NCI-H187 treated with DMSO at 0.1 percent for 48 hours (cell line): ENCODE measurements around the gene IGF2.

ENCODE experiments used
- DNase-seq: peaks from one replicate; lab custom pipeline; 2025; lab: John Stamatoyannopoulos, UW

IGF2 gene

DNA sequence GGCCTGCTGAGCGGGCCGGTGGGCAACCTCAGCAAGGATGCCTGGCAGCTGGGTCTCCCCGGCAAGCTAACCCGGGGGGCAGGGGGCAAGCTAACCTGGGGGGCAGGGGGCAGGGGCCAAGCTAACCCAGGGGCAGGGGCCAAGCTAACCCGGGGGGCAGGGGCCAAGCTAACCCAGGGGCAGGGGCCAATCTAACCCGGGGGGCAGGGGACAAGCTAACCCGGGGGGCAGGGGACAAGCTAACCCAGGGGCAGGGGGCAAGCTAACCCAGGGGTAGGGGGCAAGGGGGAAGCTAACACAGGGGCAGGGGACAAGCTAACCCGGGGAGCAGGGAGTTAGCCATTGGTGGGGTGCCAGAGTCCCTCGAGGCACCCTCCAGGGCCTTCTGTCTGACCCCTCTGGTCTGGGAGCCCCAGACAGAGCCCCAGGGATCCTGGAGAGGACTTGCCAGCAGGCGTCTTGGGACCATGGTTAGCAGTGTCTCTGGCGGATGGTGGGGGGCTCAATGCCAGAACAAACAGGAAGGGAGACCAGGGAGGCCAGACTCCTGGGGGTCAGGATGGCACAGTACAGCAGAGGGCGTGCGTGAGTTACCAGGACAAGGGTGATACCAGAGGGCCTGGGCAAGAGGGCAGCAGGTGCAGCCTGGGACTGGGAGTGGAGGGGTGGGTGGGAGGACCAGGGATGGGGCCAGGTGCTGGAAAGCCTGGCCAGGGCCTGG, 16.1 kb downstream of the IGF2 start:
- DNase-seq: no peak

DNA sequence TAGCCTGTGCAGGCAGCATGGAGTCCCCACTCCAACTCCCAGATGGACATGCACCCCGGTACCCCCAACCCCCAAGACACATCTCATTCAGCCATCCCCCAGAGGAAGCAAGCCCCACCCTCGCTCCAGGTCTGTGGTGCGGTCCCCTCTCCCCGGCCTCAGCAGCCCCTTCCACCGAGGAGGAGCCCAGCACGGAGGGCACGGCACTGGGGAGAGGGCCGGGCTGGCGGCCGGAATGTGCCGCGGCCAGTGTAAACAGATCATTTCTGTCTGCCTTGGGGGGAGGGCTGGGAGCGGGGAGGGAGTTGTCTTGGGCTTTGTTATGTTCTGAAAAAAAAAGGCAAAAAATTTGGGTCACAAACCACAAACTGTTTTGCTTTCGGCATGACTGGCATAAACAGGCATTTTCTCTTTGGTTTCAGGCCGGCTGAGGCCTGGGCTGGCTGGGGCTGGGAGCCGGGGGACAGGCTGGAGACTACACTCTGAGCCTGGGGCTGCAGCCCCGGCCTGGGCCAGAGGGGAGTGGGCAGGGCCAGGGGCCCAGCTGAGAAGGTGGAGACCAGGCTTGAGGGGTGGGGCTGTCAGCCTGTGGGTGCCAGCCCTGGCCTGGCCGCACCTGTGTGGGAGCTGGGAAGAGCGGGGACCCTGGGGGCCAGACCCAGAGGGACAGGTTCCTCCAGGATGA, 16.8 kb downstream of the IGF2 start:
- no peak for DNase-seq

DNA sequence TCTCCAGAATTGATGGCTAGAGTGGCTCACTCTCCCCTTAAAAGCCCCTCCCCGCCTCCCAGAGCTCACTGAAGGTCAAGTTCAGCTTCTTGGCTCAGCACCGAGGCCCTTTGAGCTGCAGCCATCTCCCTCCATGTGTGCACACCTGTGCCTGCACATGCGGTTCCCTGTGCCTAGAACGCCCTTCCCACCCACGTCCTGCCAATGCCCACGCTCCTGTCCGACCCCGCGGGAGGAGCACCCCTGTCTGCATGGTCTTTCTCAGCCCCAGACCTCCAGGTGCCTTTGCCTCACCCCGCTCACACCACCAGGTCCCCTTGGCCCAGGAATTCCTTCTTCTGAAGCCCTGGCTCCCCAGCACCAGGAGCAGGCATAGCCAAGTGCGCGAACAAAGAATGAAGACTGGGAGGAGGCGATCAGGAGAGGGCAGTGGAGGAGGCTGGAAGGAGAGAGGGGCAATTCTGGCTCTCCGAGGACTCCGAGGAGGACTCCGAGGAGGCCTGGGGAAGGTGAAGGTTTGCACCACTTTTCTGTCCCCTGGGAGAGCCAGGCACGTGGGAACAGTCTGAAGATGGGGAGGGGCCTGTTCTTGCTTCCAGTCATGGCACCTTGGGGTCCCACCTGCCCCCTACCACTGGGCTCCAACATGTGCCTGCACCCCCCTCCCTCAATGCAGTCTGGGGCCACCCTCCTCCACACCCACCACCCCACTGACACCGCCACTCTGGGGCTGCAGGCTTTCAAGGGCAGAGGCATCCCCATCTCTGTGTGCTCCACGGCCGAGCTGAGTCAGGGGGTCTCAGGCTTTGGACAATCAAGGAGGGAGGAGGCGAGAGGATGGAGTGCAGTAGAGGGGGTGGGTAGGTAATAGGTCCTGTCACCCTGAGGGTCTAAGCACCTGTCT, 17.7 kb downstream of the IGF2 start:
- no peak for DNase-seq

DNA sequence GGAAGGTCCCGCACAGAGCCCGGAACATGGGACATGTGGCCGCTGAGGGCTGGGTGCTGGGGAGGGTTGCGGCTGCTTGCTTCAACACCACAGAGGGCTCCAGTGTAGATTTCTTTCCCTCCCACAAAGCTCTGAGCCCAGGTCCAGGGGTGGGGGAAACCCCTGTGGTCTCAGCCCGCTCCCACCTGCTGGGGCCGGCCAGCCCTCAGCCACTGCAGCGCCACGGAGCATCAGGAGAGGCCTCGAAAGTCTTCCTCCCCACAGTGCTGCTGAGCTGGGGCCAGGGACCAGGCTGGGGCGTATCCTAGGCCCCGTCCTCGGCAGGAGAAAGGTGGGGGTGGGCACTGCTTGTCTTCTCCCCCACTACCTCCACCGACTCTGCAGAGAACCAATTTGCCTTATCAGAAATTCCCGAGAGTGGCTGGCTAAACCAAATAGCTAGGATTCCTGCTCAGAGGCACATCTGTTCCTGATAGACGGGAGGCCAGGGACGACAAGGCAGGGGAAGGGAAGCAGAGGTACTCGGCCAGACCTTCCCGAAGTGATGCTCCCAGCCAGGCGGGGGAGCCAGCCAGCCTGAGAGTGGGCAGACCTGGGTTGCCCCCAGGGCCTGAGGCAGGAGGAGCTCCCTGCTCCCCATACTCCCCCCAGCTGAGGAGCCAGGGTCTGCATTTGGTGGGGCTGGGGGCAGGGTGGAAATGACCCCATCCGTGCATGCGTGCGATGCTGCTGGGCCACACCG, 18.7 kb downstream of the IGF2 start:
- no peak for DNase-seq

DNA sequence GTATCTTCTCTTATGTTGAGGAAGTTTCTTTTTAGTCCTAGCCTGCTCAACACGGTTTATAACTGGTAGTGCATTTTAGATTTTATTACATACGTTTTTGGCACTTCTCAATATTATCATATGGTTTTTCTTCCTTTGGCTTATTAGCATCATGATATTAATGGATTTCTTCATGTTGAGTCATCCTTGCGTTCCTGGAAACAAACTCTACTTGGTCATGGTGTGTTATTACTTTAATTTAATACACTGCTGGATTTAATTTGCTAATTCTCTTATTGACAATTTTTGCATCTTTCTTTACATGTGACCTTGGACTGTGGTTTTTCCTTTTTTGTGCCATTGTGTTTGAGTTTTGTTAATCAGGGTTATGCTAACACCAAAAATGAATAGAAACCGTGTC, 20.5 kb downstream of the IGF2 start:
- no peak for DNase-seq

DNA sequence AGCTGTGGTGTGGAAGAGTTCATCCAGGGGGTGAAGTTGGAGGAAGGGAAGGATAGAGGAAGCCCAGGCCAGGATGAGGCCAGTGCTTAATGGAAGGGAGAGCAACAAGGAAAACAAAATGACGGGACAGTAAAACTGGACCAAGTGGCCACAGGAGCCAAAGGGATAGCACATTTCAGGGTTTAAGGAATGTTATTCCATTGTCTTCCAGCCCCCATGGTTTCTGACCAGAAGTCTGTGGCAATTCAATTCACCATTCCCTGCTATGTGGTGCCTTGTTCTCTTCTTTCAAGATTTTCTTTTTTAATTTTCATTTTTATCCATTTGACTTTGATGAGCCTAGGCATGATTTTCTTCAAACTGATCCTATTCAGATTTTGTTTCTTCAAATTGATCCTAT, 22.5 kb downstream of the IGF2 start:
- DNase-seq: no peak

DNA sequence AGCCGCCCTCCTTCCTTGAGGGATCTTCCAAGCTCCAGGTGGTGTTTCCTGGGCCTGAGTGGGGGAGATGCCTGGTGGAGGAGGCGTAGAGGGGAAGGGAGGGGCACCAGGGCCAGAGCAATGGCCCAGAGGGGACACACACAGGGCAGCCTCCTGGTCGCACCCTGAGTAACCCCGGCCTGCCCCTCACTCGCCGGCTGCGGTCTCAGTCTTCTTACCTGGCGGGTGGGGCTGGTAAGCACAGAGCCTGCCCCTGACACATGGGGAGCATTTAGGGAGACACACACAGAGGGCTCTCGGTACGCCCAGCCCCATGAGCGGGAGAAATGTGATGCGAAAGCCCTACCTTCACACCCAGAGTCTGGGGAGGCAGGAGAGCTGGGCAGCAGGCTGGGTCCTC, 23.9 kb downstream of the IGF2 start:
- DNase-seq: no peak

DNA sequence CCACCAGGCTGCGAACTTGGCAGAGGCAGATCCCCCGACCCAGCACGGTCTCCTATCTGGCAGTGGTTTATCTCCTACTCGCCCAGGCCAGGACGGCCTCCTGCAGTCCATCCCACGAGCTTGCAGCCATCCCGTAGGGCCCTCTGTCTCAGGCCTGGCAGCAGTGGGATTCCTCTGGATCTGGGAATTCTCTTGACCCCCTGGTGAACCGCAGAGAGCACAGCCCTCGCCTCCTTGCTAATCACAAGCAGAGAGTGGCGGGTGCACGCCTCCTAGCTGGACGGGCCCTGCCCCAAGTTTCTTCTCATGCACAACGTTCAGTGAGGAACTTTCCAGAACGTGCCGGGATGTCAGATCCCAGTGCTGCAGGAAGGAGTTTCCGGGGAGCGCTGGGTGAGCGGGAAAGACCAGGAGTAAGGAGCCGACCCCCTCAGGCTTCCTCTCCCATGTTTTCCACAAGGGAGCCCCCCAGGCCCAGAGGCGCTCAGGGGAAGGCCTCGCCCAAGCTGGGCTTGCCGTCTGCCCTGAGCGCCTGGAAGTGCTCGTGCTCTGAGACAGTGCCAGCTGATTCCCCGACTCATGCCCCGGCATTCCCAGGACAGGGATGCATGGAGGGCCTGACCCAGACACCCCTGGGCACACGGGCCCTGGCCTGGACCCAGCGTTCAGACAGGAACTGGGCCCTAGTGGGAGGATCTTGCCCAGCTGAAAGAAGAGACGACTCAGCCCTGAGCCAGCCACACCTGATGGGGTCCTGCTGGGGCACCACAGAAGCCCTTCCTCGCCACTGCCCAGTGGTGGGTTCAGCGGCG, 24.6 kb downstream of the IGF2 start:
- DNase-seq: no peak

DNA sequence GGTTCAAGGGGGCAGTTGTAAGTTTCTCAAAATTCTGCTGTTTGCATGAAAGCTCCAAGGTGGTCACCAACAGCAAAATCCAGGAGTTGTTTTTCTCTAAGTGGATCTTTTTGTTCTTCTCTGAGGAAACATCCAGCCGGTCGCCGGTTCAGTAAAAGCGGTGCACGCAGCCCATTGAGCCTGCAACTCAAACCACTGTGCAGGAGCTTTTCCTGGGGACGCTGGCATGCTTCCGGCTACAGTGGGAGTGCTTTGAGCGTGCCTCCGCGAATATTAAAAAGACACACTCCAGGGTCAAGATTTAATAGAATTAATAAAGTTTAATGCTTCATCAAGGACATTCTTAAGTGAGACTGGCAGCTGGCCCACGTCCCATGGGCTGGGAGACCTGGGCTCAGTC, 25.4 kb downstream of the IGF2 start:
- no peak for DNase-seq

DNA sequence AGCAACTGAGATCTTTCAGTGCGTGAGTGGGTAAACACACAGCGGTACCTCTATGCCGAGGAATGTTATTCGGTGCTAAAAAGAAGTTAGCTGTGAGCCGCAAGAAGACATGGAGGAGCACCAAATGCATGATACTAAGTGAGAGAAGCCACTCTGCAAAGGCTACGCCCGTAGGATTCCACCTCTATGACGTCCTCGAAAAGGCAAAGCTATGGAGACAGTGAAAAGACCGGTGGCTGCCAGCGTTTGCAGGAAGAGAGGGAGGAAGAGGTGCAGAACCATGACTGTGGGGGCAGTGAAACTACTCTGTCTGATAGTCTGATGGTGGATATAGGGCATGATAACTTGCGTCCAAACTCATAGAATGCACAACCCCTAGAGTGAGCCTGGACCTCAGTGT, 28.7 kb downstream of the IGF2 start:
- DNase-seq: no peak

DNA sequence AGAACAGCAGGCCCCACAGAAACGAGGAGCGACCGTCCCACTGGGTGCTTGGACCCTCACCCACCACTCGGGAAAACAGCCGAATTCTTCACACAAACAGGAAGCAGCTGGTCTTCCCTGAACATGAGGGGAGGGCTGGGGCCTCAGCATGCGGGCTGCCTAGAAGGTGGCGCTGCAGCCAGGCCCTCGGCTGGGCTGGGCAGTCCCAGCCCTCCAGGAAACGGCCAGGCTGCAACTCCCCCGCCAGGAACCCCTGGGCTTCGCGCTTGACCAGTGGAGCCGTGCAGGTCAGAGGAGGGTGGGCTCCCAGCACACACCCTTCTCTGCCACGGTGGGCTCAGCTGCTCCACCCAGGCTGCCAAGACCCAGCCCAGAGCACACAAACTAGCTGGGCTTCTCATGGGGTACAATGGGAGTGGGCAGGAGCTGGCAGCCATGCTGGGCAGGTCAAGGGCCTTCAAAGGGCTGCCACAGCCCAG, 29.6 kb downstream of the IGF2 start:
- no peak for DNase-seq

DNA sequence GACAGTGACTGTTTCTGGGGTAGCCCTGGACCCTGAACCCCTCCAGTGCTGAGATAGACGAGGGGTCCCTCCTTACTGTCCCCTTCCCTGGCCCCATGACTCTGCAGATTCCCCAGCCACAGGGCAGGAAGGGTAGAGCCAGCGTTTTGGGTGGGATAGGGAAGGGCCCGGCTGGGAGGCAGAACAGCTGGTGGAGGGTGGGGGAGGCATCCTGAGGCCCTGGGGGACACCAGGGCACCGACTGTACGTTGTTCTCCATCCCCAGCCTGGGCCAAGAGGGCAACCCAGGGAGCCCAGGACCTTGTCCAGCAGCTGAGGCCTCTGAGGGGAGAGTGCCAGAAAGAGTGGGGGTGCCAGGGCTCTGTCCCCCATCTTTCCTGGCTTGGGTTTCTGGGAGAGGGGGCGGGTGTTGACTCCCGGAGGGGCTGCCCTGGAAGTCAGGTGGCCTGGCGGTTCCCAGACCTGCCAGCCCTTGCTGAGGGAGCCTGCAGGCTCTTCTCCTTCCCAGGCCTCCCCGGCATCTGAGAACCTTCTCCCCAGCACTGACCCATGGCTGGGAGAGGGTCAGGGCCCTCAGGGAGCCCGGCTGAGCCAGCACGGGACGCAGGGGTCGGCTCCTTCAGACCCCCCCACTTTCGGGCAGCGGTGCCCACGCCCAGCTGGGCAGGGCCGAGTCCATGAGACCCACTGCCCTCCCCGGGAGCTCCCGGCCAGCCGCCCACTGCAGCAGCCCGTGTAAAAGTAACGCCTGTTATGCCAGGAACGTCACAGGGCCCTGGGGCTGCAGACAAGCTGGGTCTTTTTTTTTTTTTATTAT, 30.3 kb downstream of the IGF2 start:
- no peak for DNase-seq

DNA sequence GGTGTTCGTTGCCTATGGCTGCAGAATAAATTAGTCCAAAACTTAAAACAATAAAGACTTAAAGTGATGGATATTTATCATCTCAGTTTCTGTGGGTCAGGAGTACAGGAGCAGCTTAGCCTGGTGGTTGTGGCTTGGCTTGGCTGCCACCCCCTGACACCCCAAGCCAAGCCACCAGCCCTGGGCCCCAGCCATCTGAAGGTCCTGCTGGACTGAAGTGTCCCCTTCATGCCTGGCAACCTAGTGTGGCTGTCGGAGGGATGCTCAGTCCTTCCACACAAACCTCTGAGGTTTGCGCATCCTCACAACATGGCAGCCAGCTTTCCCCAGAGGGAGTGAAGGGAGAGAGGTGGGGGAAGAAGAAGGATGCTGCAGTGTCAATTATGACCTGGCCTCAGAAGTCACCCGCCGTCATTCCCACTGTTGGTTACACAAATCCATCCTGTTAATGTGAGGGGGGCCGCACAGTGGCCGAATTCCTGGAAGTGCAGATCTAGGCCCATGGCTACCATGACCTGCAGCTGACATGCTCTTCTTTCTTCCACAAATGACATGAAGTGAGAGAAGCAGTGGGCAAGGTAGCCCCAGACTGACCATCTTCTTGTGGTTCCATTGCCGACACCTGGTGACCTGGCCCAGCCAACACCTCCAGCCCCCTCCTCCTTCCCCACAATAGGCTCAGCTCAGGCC, 31.1 kb downstream of the IGF2 start:
- no peak for DNase-seq

DNA sequence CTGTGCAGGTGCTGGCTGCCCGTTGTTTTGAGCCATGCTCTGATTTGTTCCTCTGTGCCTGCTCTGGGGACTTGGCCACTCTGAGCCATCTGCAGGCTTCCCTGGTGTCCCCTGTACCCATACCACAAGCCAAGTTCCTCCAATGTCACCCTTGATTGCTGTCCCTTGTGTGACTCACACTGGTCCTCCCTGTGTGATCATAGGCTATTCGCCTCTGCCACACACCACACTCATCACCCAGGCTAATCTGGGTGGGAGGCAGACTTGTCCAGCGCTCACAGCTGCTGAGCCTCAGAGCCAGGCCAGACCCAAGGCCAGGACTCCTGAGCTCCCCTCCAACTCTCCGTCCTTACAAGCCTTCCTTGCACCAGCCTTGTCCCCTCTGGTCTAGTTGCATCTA, 31.7 kb downstream of the IGF2 start:
- no peak for DNase-seq

DNA sequence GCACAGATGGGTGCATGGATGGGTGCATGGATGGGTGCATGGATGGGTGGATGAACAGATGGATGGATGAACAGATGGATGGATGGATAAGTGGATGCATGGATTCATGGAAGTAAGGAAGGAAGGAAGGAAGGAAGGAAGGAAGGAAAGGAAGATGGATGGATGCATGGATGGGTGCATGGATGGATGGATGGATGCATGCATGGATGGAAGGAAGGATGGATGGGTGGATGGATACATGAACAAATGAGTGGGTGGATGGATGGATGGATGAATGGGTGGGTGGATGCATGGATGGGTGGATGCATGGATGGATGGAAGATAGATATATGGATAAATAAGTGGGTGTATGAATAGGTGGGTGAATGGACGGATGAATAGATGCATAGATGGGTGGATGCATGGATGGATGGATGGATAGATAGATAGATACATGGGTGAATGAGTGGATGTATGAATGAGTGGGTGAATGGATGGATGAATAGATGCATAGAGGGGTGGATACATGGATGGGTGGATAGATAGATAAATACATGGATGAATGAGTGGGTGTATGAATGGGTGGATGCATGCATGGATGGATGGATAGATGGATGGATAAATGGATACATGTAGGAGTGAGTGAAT, 32.5 kb downstream of the IGF2 start:
- no peak for DNase-seq

DNA sequence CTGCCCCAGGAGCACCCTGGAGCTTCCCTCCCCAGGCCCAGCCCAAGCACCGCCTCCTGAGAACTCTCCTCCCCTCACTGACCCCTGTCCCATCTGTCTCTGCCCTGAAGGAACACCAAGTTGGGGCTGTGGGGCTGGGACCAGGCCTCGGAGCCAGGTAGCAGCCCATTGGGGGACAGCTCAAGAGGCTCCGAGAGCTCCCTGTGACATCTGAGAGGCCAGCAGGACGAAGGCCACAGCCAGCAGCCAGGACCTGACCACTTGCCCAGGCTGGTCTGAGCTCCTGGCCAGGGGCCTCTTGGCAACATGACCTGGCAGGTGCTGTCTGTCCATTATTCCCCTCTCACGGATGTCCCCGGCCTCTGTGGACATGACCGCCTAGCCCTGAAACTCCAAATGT, 33.7 kb downstream of the IGF2 start:
- no peak for DNase-seq

DNA sequence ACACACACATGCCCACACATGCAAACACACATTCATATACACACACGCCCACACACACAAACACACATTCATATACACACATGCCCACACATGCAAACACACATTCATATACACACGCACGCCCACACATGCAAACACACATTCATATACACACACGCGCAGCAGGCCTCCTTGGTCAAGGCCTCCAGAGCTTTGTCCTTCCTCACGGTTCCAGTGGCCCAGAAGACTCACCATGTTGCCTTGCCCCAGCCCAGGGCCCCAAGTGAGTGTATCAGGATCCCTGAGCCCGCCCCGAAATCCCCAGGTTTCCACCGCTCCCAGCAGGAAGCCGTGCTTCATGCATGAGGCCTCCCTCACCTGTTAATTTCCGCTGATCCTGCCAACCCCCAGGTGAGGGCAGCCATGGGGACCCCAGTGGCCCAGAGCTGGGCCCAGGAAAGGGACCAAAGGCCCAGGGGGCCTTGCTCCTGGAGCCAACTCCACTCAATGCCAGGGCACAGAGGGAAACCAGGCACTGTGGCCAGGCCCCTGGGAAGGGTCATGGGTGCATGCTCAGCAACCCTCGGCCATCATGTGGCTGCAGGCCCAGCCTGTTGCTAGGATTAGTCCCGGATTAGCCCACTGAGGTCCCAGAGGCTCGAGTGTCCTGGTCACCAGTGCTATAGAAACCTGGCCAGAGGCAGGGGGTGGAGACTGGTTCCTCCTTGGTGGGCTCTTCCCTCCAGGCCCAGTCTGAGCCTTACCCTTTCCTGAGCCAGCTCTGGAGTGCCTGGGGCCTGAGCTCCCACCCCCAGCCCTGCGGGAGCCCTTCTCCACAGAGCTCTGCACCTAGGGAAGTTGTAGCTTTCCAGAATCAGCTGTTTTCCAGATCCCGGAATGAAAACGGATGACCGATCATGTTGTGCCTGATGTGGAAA, 34.4 kb downstream of the IGF2 start:
- DNase-seq: no peak
